T-helper 1 cell treated with Interleukin-12 subunit alpha and Interleukin-12 subunit beta and Interleukin-4 antibody, amounts not matched to agents 30 μg/mL and 1 μg/mL, for 36 hours (primary cell): Measurements from ENCODE around the gene TMCC2.

Experiments
- H3K27ac Mint-ChIP-seq: one replicate; pipeline ENCODE4 v1.8.0; 2021; ENCODE audit warnings: mild to moderate bottlenecking, mixed read lengths
- H3K27me3 Mint-ChIP-seq: one replicate; pipeline ENCODE4 v1.8.0; 2021; ENCODE audit warnings: low read depth, mixed read lengths
- H3K36me3 Mint-ChIP-seq: one replicate; pipeline ENCODE4 v1.8.0; 2021; ENCODE audit warnings: low read depth, mixed read lengths
- H3K4me1 Mint-ChIP-seq: one replicate; pipeline ENCODE4 v1.8.0; 2021; ENCODE audit warnings: low read depth, mixed read lengths
- H3K4me3 Mint-ChIP-seq: one replicate; pipeline ENCODE4 v1.8.0; 2021; ENCODE audit warnings: mild to moderate bottlenecking, moderate library complexity, mixed read lengths
- H3K9me3 Mint-ChIP-seq: one replicate; pipeline ENCODE4 v1.8.0; 2021; ENCODE audit warnings: mixed read lengths

Gene TMCC2

DNA sequence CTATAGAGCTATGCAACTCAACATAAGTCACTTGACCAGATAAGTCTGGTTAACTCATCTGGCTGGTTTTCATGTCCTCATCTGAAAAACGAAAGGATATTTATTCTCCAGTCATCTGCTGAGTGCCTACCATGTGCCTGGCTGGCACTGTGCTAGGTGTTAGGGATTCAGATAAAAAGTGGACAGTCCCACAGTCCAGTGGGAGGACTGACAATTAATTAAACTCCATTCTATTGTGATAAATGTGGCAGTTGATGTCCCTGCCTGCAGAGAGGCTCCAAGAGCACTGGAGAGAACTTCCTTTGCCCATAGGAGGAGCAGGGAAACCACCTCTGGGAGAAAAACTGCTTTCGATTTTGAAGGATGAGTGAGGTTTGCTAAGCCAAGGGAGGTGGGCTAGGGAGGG, 88.4 kb downstream of the TMCC2 start:
- Mint-ChIP-seq H3K36me3 (peaks cover 32% of the 10 kb centered on the region), H3K27me3 (no peaks in the 10 kb centered on the region), H3K27ac (peak overlapping the region; percentile 49), H3K4me1 (peaks cover 86% of the 10 kb centered on the region), H3K4me3 (peak overlapping the region; percentile 43), H3K9me3 (no peaks in the 10 kb centered on the region)

DNA sequence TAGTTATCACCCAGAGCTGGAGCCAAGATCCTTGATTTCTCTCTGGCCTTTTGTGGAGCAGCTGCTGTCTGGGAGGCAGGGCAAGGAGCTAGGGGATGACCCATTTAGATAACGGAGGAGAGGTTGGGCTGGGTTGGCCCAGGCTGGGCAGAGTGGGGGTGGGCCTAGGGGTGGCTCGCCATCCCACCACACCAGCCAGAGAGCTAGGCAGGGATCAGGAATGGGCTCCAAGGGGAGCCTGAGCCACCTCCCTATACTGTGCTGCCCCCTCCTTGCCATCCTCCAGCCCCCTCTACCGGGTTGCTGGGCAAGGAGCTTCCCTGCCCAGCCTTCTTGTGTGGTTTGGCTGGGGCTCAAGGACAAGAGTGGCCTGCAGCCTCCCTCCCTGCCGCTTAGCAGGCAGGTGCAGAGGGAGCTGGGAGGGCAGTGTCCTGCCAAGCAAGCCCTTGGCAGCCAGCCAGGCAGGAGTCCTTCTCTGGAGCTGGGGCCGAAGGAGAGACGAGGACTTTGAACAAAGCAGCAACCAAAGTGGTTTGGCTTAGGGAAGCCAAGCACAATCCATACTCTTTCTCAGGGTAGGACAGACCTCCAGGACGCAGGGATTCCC, 89.7 kb downstream of the TMCC2 start:
- H3K4me1 Mint-ChIP-seq, result peaks cover 78% of the 10 kb centered on the region
- peaks cover 21% of the 10 kb centered on the region for H3K36me3 Mint-ChIP-seq
- H3K4me3 Mint-ChIP-seq, result peak overlapping the region; percentile 62
- H3K27me3 Mint-ChIP-seq, result no peaks in the 10 kb centered on the region
- peak overlapping the region; percentile 42 for H3K27ac Mint-ChIP-seq
- no peaks in the 10 kb centered on the region for H3K9me3 Mint-ChIP-seq

DNA sequence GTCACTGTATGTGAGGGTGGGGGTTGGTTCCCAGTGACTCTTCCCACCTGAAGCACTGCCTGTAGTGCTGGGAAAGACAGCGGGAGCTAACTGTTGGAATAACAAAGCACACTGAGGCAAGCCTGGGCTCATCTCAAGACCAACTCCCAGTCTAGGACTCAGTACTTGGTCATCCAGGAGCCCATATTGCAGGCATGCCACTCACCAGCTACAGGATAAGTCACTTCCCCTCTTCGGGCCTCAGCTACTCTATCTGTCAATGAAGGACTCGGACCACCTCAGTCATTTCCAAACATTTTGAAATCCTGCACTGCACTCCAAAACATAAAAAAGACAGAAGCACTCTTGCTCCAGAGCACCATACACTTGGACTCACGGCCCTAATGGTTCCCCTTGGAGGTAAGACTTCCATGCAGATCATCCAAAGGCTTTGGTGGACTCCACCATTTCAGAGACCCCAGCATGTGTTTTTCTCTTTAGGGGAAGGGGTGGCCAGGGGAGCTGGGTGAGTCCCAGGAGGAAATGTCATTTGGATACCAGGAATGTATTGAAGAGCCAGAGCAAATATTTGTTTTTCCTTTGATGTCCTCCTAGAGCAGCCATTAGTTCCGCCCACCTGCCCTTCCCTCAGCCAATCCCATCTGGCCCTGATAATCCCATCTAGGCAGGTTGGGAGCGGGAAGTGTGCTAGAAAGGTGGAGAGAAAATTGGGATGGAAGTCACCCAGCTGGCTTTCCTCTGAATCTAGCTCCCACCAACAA, 90.7 kb downstream of the TMCC2 start:
- no peaks in the 10 kb centered on the region for H3K27me3 Mint-ChIP-seq
- H3K4me1 Mint-ChIP-seq, result peaks cover 72% of the 10 kb centered on the region
- peak overlapping the region; percentile 78 for H3K4me3 Mint-ChIP-seq
- peaks cover 19% of the 10 kb centered on the region for H3K36me3 Mint-ChIP-seq
- no peak overlapping the region for H3K27ac Mint-ChIP-seq
- no peaks in the 10 kb centered on the region for H3K9me3 Mint-ChIP-seq

DNA sequence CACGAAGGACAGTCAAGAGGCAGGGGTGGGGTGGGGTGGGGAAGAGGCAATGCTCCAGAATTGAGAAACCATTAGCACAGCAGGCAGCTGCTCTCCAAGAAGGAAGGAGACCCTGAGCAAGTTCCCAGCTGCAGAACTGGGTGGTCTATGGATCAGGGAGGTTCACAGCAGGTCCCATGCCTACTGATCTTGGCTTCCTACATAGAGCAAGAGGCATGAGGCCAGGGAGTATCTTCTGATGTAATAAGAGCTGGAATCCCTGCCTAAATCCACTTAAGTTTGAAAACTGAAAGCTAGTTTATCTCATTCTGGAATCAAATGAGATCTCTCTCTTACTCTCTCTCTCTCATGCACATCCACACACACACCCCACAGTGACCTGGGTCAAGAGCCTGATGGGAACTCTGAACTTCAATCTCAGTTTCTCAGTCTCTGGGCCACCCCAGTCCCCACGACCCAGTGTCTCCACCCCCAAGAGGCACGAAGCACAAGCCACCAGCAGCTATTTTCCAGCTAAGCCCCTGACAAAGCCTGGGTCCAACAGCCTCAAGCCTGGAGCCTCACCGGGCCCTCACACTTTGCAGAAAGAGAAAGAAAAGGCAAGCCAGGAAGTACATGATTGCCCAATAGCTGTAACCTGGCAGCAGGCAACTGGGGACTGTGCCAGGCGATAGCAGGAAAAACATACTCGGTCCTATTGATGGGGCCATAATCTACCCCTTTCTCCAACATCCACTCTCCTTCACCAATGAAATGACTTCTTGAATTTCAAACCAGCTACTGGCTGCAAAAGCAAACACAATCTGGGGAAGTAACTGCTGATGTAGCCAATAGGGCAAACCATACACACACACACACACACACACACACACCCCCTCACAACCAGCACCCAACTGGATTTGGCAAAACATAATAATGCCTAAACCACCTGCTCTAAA, 91.6 kb downstream of the TMCC2 start:
- no peaks in the 10 kb centered on the region for H3K27me3 Mint-ChIP-seq
- H3K9me3 Mint-ChIP-seq, result no peaks in the 10 kb centered on the region
- peak overlapping the region; percentile 93 for H3K4me3 Mint-ChIP-seq
- H3K36me3 Mint-ChIP-seq, result peaks cover 17% of the 10 kb centered on the region
- H3K4me1 Mint-ChIP-seq, result peaks cover 68% of the 10 kb centered on the region
- peak overlapping the region; percentile 46 for H3K27ac Mint-ChIP-seq

DNA sequence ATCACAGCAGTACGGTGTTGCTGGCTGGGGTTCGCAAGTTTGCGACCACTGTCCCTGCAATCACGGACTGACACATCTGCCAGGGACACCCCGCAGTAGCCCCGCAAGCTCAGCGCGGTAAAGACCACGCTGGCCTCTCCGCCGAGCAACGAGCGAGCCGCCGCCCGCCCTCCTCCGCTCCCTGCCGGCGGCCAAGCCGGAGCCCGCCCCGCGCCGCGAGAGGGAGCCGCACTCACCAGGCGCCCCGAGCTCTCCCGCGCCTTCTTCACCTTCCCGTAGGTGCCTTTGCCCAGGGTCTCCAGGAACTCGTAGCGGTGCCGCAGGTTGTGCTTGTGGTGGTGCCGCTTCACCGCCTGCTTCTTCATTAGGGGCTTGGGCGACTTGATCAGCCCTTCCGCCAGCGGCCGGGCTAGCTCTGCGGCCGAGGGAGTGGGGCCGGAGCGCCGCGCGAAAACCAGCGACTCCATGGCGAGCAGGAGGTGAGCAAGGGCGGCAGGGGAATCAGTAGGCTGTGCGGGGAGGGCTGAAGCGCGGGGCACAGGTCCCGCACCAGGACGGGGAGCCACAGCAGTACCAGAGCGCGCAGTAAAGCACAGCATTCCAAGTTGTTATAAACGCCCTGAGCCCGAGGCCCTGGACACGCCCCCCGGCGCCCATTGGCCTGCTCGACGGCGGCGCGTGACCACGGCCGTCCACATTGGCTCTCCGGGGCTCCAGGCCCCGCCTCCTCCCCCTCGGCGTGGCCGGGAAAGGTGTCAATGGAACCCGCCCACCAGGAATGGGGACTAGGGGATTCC, 93.6 kb downstream of the TMCC2 start, which contains the start of gene NUAK2:
NUAK2 (minus strand) TSS at position 584 of the 797 bp plus-strand sequence; CDS start at position 467, 117 bp downstream.
- Mint-ChIP-seq H3K27ac (peak within 1 kb of the TSS; percentile 83), H3K4me1 (peaks cover 63% of the 10 kb centered on the region), H3K36me3 (peaks cover 17% of the 10 kb centered on the region), H3K9me3 (no peaks in the 10 kb centered on the region), H3K27me3 (peaks cover 5% of the 10 kb centered on the region), H3K4me3 (peak within 1 kb of the TSS; percentile 93)

DNA sequence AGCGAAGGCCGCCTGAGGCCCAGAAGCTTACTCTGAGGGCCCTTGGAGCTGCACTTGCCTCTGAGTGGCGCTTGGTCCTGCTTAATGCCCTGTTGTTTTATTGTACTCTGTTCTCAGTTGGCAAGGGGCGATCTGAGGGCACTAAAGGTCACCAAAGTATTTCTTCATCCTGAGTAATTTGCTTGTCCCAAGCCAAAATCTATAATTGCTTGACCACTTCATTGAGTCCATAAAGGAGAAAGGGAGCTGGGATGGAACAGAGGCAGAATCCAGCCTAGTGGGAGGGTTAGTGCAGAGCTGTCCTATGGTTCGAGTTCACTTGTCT, 94.2 kb downstream of the TMCC2 start:
- H3K36me3 Mint-ChIP-seq, result peaks cover 17% of the 10 kb centered on the region
- H3K4me1 Mint-ChIP-seq, result peaks cover 58% of the 10 kb centered on the region
- H3K27me3 Mint-ChIP-seq, result peaks cover 11% of the 10 kb centered on the region
- peak overlapping the region; percentile 93 for H3K4me3 Mint-ChIP-seq
- H3K9me3 Mint-ChIP-seq, result no peaks in the 10 kb centered on the region
- no peak overlapping the region for H3K27ac Mint-ChIP-seq
